RWPE1 (cell line): Measurements from ENCODE around the gene STOML1.
A peak's percentile ranks its signal among the peaks of the same experiment; 100 is the strongest.
"Not testable (repeated sequence)": the region's sequence is repeated elsewhere in the genome, so short reads cannot be mapped to it uniquely, and the experiment has no call there.

Experiments
- CTCF ChIA-PET: fragments of 350-600 bp; sonication (Branson Sonifier 250); formaldehyde crosslinking; extraction: SDS; loops from one replicate; lab custom pipeline; 2021; lab: Yijun Ruan, JAX
- POLR2A ChIA-PET: fragments of 400-600 bp; formaldehyde crosslinking; extraction: SDS; loops from one replicate; lab custom pipeline; 2020; ENCODE audit warnings: antibody characterized with exemption; ENCODE audit not compliant: low non-redundant PET; lab: Yijun Ruan, JAX
- DNase-seq: peaks from one replicate; pipeline ENCODE4 v3.0.0; 2012; ENCODE audit warnings: low spot score
- H3K27ac ChIP-seq: fragments of 450-650 bp; 2 replicates; pipeline ENCODE4 v1.5.1; 2017
- TF ChIP-seq, protein P1 (sequence below): fragments of 450-650 bp; conservative IDR thresholded peaks from 2 replicates; pipeline ENCODE4 v1.5.1; 2017; ENCODE audit warnings: low read depth, mild to moderate bottlenecking

Gene STOML1

DNA sequence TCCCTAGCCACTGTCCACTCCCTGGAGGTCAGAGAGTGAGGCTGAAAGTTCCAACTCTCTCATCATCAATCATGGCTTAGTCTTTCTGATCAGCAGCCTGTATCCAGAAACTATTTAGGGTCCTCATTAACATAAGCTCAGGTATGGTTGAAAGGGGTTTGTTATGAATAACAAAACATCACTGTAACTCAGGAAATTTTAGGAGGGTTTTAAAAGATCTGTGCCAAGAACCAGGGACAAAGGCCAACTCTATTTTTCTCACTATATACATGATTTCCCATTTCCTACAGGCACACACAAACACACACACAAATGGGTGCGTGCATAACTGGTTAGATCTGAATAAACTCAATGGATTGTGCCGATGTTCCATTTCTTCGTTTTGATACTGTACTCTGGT, 23.6 kb downstream of the STOML1 start:
- POLR2A ChIA-PET = no interaction called here
- DNase-seq = no peak
- TF ChIP-seq, protein P1, sequence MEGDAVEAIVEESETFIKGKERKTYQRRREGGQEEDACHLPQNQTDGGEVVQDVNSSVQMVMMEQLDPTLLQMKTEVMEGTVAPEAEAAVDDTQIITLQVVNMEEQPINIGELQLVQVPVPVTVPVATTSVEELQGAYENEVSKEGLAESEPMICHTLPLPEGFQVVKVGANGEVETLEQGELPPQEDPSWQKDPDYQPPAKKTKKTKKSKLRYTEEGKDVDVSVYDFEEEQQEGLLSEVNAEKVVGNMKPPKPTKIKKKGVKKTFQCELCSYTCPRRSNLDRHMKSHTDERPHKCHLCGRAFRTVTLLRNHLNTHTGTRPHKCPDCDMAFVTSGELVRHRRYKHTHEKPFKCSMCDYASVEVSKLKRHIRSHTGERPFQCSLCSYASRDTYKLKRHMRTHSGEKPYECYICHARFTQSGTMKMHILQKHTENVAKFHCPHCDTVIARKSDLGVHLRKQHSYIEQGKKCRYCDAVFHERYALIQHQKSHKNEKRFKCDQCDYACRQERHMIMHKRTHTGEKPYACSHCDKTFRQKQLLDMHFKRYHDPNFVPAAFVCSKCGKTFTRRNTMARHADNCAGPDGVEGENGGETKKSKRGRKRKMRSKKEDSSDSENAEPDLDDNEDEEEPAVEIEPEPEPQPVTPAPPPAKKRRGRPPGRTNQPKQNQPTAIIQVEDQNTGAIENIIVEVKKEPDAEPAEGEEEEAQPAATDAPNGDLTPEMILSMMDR = no peak
- CTCF ChIA-PET = interaction anchor here (0.6 kb wide), 1 partner anchor 66 kb away, joined by 3 read pairs; no protein-coding TSS in a partner anchor
- no peak overlapping the region for H3K27ac ChIP-seq

DNA sequence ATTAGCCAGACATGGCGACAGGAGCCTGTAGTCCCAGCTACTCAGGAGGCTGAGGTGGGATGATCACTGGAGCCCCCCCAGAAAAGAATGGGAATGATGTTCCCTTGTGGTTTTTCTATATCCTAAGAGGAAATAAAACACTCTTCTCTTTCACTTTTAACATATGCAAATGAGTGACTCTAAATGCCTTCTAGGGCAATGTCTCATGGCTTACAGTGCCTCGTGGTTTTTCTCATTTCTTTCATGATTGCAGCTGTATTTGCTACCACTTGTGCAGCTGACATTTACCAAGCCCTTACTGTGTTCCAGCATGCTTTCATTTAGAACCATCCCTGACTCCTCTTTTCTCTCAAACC, 26.4 kb downstream of the STOML1 start:
- H3K27ac ChIP-seq = no peak overlapping the region
- POLR2A ChIA-PET = no interaction called here
- CTCF ChIA-PET = interaction anchor here (0.6 to 1.3 kb wide), 3 partner anchors 14 to 273 kb away, joined by 3 to 4 read pairs (median 3); no protein-coding TSS in a partner anchor
- TF ChIP-seq, protein P1 = no peak
- DNase-seq = no peak

DNA sequence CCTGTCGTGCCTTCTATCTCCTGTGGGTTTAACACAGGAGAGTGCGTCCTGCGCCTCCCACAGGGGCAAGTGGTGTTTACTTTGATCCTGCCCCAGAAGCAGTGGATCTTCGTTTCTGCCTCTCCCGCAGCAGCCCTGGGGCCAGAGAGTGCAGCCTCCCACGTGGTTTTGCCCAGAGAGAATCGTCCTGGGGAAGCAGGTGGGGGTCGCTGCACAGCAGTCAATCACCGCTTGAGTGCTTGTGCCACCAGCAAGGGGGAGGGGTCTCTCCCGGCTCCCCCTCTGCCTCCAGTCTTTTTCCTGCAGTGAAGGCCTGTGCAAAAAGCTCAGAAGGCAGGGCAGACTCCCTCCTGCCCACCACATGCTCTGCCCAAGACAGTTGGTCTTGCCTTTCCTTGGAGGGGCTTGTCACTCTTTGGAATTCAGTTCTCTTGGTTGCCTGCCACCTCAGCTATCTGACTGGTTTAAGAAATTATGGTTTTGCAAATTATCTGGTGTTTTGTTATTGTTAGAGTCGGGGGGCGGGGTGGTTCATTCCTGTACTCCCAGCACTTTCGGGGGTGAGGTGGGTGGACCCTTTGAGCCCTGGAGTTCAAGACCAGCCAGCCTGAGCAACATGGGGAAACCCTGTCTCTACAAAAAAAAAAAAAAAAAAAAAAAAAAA, 26.9 kb downstream of the STOML1 start:
- H3K27ac ChIP-seq = no peak overlapping the region
- ChIA-PET CTCF (interaction anchor here (0.5 to 1.3 kb wide), 5 partner anchors 13 to 280 kb away, joined by 3 to 5 read pairs (median 3); no protein-coding TSS in a partner anchor), POLR2A (no interaction called here)
- TF ChIP-seq, protein P1 = peak; percentile 68
- no peak for DNase-seq

DNA sequence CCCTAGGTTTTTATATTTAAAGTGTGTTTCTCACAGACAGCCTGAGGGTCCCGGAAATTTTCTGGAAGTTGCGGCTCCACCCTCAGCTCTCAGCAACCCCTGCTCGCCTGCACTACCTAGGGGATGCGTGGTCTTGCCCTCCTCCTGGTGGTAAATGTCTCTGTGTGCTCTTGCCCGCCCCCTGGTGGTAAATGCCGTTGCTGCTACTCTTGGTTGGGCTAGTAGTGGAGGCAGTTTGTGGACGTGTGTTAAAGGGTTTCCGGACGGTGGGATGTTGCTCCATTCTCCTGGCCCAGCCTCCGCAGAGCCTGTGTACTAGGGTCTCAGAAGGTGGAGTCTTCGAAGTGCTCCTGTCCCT, 27.4 kb downstream of the STOML1 start:
- ChIA-PET CTCF (interaction anchor here (0.5 to 1.3 kb wide), 10 partner anchors 9 to 829 kb away, joined by 3 to 5 read pairs (median 3); no protein-coding TSS in a partner anchor), POLR2A (no interaction called here)
- no peak overlapping the region for H3K27ac ChIP-seq
- TF ChIP-seq, protein P1 = peak; percentile 96
- peak; percentile 86 for DNase-seq

DNA sequence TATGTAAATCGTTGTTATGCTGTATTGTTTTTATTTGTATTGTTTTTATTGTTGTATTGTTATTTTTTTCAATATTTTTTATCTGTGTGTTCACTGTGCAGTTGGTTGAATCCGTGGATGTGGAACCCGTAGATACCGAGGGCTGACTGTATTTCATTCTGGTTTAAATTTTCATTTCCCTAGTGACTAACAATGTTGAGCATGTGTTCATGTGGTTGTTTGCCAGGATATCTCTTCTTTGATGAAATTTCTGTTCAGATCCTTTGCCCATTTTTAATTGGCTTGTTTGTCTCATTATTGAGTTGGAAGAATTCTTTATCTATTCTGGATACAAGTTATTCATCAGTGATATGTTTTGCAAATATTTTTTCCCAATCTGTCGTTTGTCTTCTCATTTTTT, 29.7 kb downstream of the STOML1 start:
- ChIA-PET POLR2A (no interaction called here), CTCF (no interaction called here)
- DNase-seq = no peak
- TF ChIP-seq, protein P1 = no peak
- no peak overlapping the region for H3K27ac ChIP-seq

DNA sequence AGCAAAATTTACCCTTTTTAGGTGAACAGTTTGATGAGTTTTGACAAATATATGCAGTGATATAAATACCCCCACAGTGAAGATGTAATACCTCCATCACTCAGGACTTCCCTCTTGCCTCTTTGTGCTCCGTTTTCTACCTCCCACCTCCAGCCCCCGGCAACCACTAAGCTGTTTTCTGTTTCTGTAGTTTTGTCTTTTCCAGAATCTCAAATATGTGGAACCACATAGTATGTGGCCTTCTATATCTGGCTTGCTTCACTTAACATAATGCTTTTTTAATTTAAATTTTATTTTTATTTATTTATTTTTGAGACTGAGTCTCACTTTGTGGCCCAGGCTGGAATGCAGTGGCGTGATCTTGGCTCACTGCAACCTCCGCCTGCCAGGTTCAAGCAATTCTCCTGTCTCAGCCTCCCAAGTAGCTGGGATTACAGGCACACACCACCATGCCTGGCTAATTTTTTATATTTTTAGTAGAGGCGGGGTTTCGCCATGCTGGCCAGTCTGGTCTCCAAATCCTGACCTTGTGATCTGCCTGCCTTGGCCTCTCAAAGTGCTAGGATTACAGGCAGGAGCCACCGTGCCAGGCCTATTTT, 31.5 kb downstream of the STOML1 start:
- POLR2A ChIA-PET, H3K27ac ChIP-seq, DNase-seq: not testable (repeated sequence)
- CTCF ChIA-PET = interaction anchor here (0.6 kb wide), 1 partner anchor 134 kb away, joined by 5 read pairs; no protein-coding TSS in a partner anchor

DNA sequence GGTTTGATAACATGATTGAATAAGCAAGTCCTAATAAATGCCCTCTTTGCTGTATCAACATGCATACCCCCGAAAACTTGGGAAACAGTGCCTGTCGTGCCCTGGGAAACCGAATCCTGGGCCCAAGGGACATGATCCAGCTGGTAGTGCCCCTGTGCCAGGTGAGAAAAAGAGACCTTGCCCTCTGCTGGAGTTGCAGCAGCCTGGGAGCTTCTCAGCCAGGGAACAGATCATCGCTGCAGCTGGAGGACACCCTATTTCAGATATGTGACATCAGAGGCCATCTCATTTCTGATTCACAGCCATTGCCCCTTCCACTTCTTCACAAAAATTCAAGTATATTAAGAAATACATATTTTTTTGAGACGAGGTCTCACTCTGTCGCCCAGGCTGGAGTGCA, 32.3 kb downstream of the STOML1 start:
- peak overlapping the region; percentile 20; the same call in 1 of the 2 replicates for H3K27ac ChIP-seq
- POLR2A ChIA-PET = no interaction called here
- CTCF ChIA-PET = interaction anchor here (0.6 to 1.0 kb wide), 2 partner anchors 8 to 50 kb away, joined by 3 read pairs; no protein-coding TSS in a partner anchor
- TF ChIP-seq, protein P1 = no peak
- no peak for DNase-seq
